Measurements from ENCODE around the gene NCSTN. TPM values are rescaled to one million over a fixed set of nuclear protein-coding genes. Genes with fewer than 3 reads are reported as not detected.

NCSTN gene
- total RNA-seq, 2 experiments from 2014 or later = 44.8 to 55.5 TPM

GRCh38 chr1:160351629-160352028 lies 8.4 kb downstream of the NCSTN start:
- Histone ChIP-seq H3K27ac (ENCODE audit: low read depth, low read length, poor library complexity, severe bottlenecking) (no peak overlapping the region), H3K9me2 (ENCODE audit: insufficient read depth, low read length) (no peaks in the 10 kb centered on the region), H3K9me3 (ENCODE audit: low read length) (no peaks in the 10 kb centered on the region), H2AFZ (ENCODE audit: low read length) (no peak overlapping the region), H3K36me3 (ENCODE audit: insufficient read depth, low read length) (peaks cover 96% of the 10 kb centered on the region), H3K4me2 (ENCODE audit: low read length) (no peak overlapping the region), H4K20me1 (ENCODE audit: insufficient read depth, low read length) (no peaks in the 10 kb centered on the region), H3K4me3 (ENCODE audit: low read depth, low read length, poor library complexity, severe bottlenecking) (no peak overlapping the region), H3K4me1 (ENCODE audit: insufficient read depth, low read length, poor library complexity, severe bottlenecking) (peaks cover 10% of the 10 kb centered on the region), H3K79me2 (ENCODE audit: insufficient read depth, low read depth, low read length) (no peaks in the 10 kb centered on the region)
- TF ChIP-seq, protein P1, sequence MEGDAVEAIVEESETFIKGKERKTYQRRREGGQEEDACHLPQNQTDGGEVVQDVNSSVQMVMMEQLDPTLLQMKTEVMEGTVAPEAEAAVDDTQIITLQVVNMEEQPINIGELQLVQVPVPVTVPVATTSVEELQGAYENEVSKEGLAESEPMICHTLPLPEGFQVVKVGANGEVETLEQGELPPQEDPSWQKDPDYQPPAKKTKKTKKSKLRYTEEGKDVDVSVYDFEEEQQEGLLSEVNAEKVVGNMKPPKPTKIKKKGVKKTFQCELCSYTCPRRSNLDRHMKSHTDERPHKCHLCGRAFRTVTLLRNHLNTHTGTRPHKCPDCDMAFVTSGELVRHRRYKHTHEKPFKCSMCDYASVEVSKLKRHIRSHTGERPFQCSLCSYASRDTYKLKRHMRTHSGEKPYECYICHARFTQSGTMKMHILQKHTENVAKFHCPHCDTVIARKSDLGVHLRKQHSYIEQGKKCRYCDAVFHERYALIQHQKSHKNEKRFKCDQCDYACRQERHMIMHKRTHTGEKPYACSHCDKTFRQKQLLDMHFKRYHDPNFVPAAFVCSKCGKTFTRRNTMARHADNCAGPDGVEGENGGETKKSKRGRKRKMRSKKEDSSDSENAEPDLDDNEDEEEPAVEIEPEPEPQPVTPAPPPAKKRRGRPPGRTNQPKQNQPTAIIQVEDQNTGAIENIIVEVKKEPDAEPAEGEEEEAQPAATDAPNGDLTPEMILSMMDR (conservative IDR thresholded peaks at IDR 0.05; ENCODE audit: low read length) = no peak
- TF ChIP-seq EZH2phosphoT487 (IDR thresholded peaks at IDR 0.05; ENCODE audit: borderline replicate concordance, low read depth, low read length) = no peak
- BruUV-seq (replicated peaks) = no TSS peak
- CTCF ChIA-PET (ENCODE audit: unreplicated experiment) = interaction anchor here (1.4 kb wide), 2 partner anchors 12 to 26 kb away, joined by 3 read pairs; no protein-coding TSS in a partner anchor
- intact Hi-C loops (cut with micrococcal nuclease; ENCODE audit: unreplicated experiment) = no loop called here
- POLR2A ChIA-PET = interaction anchor here (0.6 to 1.7 kb wide), 6 partner anchors 11 to 295 kb away, joined by 3 to 6 read pairs (median 4); no protein-coding TSS in a partner anchor
- DNase-seq (ENCODE audit: low spot score) = no peak

DNA sequence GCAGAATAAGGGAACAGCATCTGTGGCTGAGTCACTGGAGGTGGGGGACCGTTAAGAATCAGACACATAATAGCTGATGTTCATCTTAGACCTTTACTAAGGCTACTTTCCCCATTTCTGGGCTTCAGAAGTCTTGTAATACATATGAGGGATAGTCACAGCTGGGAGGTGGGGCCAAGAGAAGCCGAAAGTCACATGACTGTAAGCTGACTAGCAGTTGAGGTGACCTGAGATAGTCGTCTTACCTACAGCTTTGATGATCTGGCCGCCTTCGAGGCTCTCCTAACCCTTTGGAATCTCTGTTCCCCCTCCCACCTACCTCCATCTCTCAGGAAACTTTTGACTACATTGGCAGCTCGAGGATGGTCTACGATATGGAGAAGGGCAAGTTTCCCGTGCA lies 9.4 kb downstream of the NCSTN start:
- no peak overlapping the region for H2AFZ ChIP-seq (ENCODE audit: low read length)
- ChIA-PET POLR2A (interaction anchor here (1.1 kb wide), 2 partner anchors 10 to 296 kb away, joined by 3 read pairs; no protein-coding TSS in a partner anchor), CTCF (ENCODE audit: unreplicated experiment) (interaction anchor here (1.4 kb wide), 1 partner anchor 25 kb away, joined by 3 read pairs; no protein-coding TSS in a partner anchor)
- TF ChIP-seq EZH2phosphoT487 (IDR thresholded peaks at IDR 0.05; ENCODE audit: borderline replicate concordance, low read depth, low read length) = no peak
- TF ChIP-seq, protein P1 (conservative IDR thresholded peaks at IDR 0.05; ENCODE audit: low read length) = no peak
- H3K9me2 ChIP-seq (ENCODE audit: insufficient read depth, low read length) = no peaks in the 10 kb centered on the region
- no peaks in the 10 kb centered on the region for H3K9me3 ChIP-seq (ENCODE audit: low read length)
- peaks cover 95% of the 10 kb centered on the region for H3K36me3 ChIP-seq (ENCODE audit: insufficient read depth, low read length)
- no peaks in the 10 kb centered on the region for H4K20me1 ChIP-seq (ENCODE audit: insufficient read depth, low read length)
- peaks cover under 1% of the 10 kb centered on the region for H3K4me1 ChIP-seq (ENCODE audit: insufficient read depth, low read length, poor library complexity, severe bottlenecking)
- no peak overlapping the region for H3K27ac ChIP-seq (ENCODE audit: low read depth, low read length, poor library complexity, severe bottlenecking)
- no peak overlapping the region for H3K4me2 ChIP-seq (ENCODE audit: low read length)
- H3K79me2 ChIP-seq (ENCODE audit: insufficient read depth, low read depth, low read length) = no peaks in the 10 kb centered on the region
- DNase-seq (ENCODE audit: low spot score) = no peak
- no peak overlapping the region for H3K4me3 ChIP-seq (ENCODE audit: low read depth, low read length, poor library complexity, severe bottlenecking)
- no TSS peak for BruUV-seq (replicated peaks)
- intact Hi-C loops (cut with micrococcal nuclease; ENCODE audit: unreplicated experiment) = no loop called here

DNA sequence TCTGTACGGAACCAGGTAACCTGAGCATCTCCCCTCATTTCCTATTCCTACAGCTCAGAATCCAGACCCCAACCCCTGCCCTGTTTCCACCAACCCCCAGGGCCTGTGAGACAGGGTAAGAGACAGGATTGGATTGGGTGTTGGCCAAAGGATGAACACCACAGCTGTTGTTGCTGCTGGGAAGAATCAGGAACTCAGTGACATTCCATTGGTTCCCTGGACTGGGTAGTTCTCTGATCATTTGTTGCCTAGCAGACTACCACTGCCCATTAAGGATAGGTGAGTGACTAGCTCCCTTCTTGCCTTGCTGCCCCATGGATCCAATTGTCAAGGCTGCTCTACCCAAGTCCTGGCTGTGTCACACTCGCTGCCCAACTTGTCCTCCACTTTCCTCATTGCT lies 10.0 kb downstream of the NCSTN start:
- Histone ChIP-seq H4K20me1 (ENCODE audit: insufficient read depth, low read length) (no peaks in the 10 kb centered on the region), H3K4me1 (ENCODE audit: insufficient read depth, low read length, poor library complexity, severe bottlenecking) (no peaks in the 10 kb centered on the region), H3K79me2 (ENCODE audit: insufficient read depth, low read depth, low read length) (no peaks in the 10 kb centered on the region), H3K4me2 (ENCODE audit: low read length) (no peak overlapping the region), H3K9me2 (ENCODE audit: insufficient read depth, low read length) (no peaks in the 10 kb centered on the region), H3K27ac (ENCODE audit: low read depth, low read length, poor library complexity, severe bottlenecking) (no peak overlapping the region), H2AFZ (ENCODE audit: low read length) (no peak overlapping the region), H3K36me3 (ENCODE audit: insufficient read depth, low read length) (peaks cover 97% of the 10 kb centered on the region), H3K4me3 (ENCODE audit: low read depth, low read length, poor library complexity, severe bottlenecking) (no peak overlapping the region), H3K9me3 (ENCODE audit: low read length) (no peaks in the 10 kb centered on the region)
- intact Hi-C loops (cut with micrococcal nuclease; ENCODE audit: unreplicated experiment) = no loop called here
- ChIA-PET POLR2A (interaction anchor here (0.5 kb wide), 1 partner anchor 8 kb away, joined by 3 read pairs; no protein-coding TSS in a partner anchor), CTCF (ENCODE audit: unreplicated experiment) (interaction anchor here (1.4 kb wide), 1 partner anchor 24 kb away, joined by 3 read pairs; no protein-coding TSS in a partner anchor)
- no TSS peak for BruUV-seq (replicated peaks)
- no peak for DNase-seq (ENCODE audit: low spot score)
- no peak for TF ChIP-seq EZH2phosphoT487 (IDR thresholded peaks at IDR 0.05; ENCODE audit: borderline replicate concordance, low read depth, low read length)
- TF ChIP-seq, protein P1 (conservative IDR thresholded peaks at IDR 0.05; ENCODE audit: low read length) = no peak
